IMR-90 (cell line): Measurements from ENCODE around the gene YBX1. TPM values are rescaled to one million over a fixed set of nuclear protein-coding genes. Genes with fewer than 3 reads are reported as not detected.

ENCODE experiments used
- ATAC-seq: fragments of 200-7000 bp; cut with Tn5 transposase; 2 replicates; pipeline ENCODE4 v1.9.1; 2020; ENCODE audit warnings: low read depth, mild to moderate bottlenecking, moderate library complexity
- BruUV-seq: library from RNA; stranded (reverse); fragments of 400-500 nt; replicated peaks from 2 replicates; lab custom pipeline; 2021; lab: Mats Ljungman, UMichigan
- CTCF ChIA-PET: fragments of 300-600 bp; formaldehyde crosslinking; extraction: SDS; loops from one replicate; lab custom pipeline; 2021; ENCODE audit warnings: antibody characterized with exemption; lab: Yijun Ruan, JAX
- POLR2A ChIA-PET: fragments of 300-600 bp; sonication (Branson Sonifier 250); formaldehyde crosslinking; loops from one replicate; lab custom pipeline; 2022; ENCODE audit warnings: antibody characterized with exemption; ENCODE audit not compliant: unreplicated experiment; lab: Charles Lee
- DNase-seq: peaks from one replicate; pipeline ENCODE4 v3.0.0; 2013
- H2AFZ ChIP-seq: replicated peaks from 2 replicates; pipeline ENCODE3; 2013; ENCODE audit warnings: low read length, mild to moderate bottlenecking; ENCODE audit not compliant: poor library complexity
- H2AK5ac ChIP-seq: 2 replicates; pipeline ENCODE4 v1.6.1; 2013; ENCODE audit warnings: low read depth, low read length, inconsistent platforms
- H2AK9ac ChIP-seq: replicated peaks from 2 replicates; pipeline ENCODE3; 2013; ENCODE audit warnings: mild to moderate bottlenecking, low read depth, low read length, moderate library complexity; ENCODE audit not compliant: poor library complexity
- H2BK120ac ChIP-seq: 2 replicates; pipeline ENCODE4 v1.6.1; 2013; ENCODE audit warnings: low read depth, low read length, inconsistent platforms
- H2BK15ac ChIP-seq: 3 replicates; pipeline ENCODE4 v1.6.1; 2013; ENCODE audit warnings: low read depth, low read length, inconsistent platforms
- H2BK20ac ChIP-seq: 2 replicates; pipeline ENCODE4 v1.6.1; 2013; ENCODE audit warnings: low read depth, mild to moderate bottlenecking, inconsistent platforms, low read length, moderate library complexity
- H2BK5ac ChIP-seq: 2 replicates; pipeline ENCODE4 v1.6.1; 2013; ENCODE audit warnings: mild to moderate bottlenecking, low read depth, low read length, inconsistent platforms; ENCODE audit not compliant: poor library complexity, severe bottlenecking
- H3K14ac ChIP-seq: replicated peaks from 2 replicates; pipeline ENCODE4 v1.6.1; 2013; ENCODE audit warnings: low read depth, low read length, inconsistent platforms
- H3K18ac ChIP-seq: 2 replicates; pipeline ENCODE4 v1.6.1; 2013; ENCODE audit warnings: low read depth, low read length, control low read depth
- H3K23ac ChIP-seq: 2 replicates; pipeline ENCODE4 v1.6.1; 2013; ENCODE audit warnings: low read depth, low read length, inconsistent platforms
- H3K27ac ChIP-seq: 2 replicates; pipeline ENCODE4 v1.5.1; 2013; ENCODE audit warnings: mild to moderate bottlenecking, control low read depth, low read length; ENCODE audit not compliant: insufficient read depth
- H3K27me3 ChIP-seq: 2 replicates; pipeline ENCODE4 v1.6.1; 2013; ENCODE audit warnings: low read length; ENCODE audit not compliant: control insufficient read depth, insufficient read depth
- H3K36me3 ChIP-seq: 2 replicates; pipeline ENCODE4 v1.6.1; 2013; ENCODE audit warnings: low read length, mixed read lengths; ENCODE audit not compliant: control insufficient read depth, insufficient read depth
- H3K4ac ChIP-seq: 2 replicates; pipeline ENCODE4 v1.6.1; 2013; ENCODE audit warnings: low read depth, low read length, inconsistent platforms
- H3K4me1 ChIP-seq: 2 replicates; pipeline ENCODE4 v1.6.1; 2013; ENCODE audit warnings: low read length, mixed read lengths; ENCODE audit not compliant: control insufficient read depth, insufficient read depth
- H3K4me2 ChIP-seq: 2 replicates; pipeline ENCODE4 v1.6.1; 2013; ENCODE audit warnings: low read depth, mild to moderate bottlenecking, control low read depth, low read length, moderate library complexity
- H3K4me3 ChIP-seq: 2 replicates; pipeline ENCODE4 v1.5.1; 2013; ENCODE audit warnings: low read depth, mild to moderate bottlenecking, control low read depth, low read length, moderate library complexity; ENCODE audit not compliant: insufficient read depth
- H3K56ac ChIP-seq: 2 replicates; pipeline ENCODE4 v1.6.1; 2013; ENCODE audit warnings: low read length, inconsistent platforms; ENCODE audit not compliant: insufficient read depth; ENCODE audit errors: extremely low read depth
- H3K79me1 ChIP-seq, 2 experiments: 2 replicates each; pipeline ENCODE4 v1.6.1; 2013; ENCODE audit warnings: low read length in 2 of 2, inconsistent platforms in 1 of 2, low read depth in 1 of 2
- H3K9ac ChIP-seq: 2 replicates; pipeline ENCODE4 v1.6.1; 2013; ENCODE audit warnings: low read depth, low read length, control low read depth
- H3K9me1 ChIP-seq: 2 replicates; pipeline ENCODE4 v1.6.1; 2013; ENCODE audit warnings: low read length, inconsistent platforms; ENCODE audit not compliant: insufficient read depth
- H3K9me3 ChIP-seq: 2 replicates; pipeline ENCODE4 v1.6.1; 2013; ENCODE audit warnings: low read length; ENCODE audit not compliant: control insufficient read depth, insufficient read depth
- H4K20me1 ChIP-seq: 2 replicates; pipeline ENCODE4 v1.6.1; 2013; ENCODE audit warnings: low read length, inconsistent platforms; ENCODE audit not compliant: insufficient read depth
- H4K5ac ChIP-seq: 2 replicates; pipeline ENCODE4 v1.6.1; 2013; ENCODE audit warnings: mild to moderate bottlenecking, low read depth, low read length, control low read depth
- H4K8ac ChIP-seq, 2 experiments: 2 replicates each; pipeline ENCODE4 v1.6.1; 2013; ENCODE audit warnings: low read depth in 2 of 2, low read length in 2 of 2, control low read depth in 1 of 2, inconsistent platforms in 1 of 2
- H4K91ac ChIP-seq: 2 replicates; pipeline ENCODE4 v1.6.1; 2013; ENCODE audit warnings: low read depth, low read length, inconsistent platforms; ENCODE audit not compliant: insufficient read depth
- BHLHE40 ChIP-seq: fragments of 150-350 bp; IDR thresholded peaks from 2 replicates; pipeline ENCODE4 v1.6.1; 2016; ENCODE audit warnings: mild to moderate bottlenecking, low read depth, low read length
- CEBPB ChIP-seq: IDR thresholded peaks from 2 replicates; pipeline ENCODE4 v1.6.1; 2012; ENCODE audit warnings: low read depth, low read length, improper control_type of control experiment
- CHD1 ChIP-seq: IDR thresholded peaks from 2 replicates; pipeline ENCODE4 v1.6.1; 2012; ENCODE audit warnings: low read depth, low read length, improper control_type of control experiment
- FOS ChIP-seq: fragments of 150-350 bp; IDR thresholded peaks from 2 replicates; pipeline ENCODE4 v1.6.1; 2016; ENCODE audit warnings: low read depth, low read length
- MXI1 ChIP-seq: IDR thresholded peaks from 2 replicates; pipeline ENCODE4 v1.6.1; 2012; ENCODE audit warnings: low read depth, mild to moderate bottlenecking, low read length, moderate library complexity, borderline replicate concordance
- NFE2L2 ChIP-seq: fragments of 150-350 bp; IDR thresholded peaks from 2 replicates; pipeline ENCODE4 v1.6.1; 2016; ENCODE audit warnings: low read depth, mild to moderate bottlenecking, low read length
- POLR2A ChIP-seq: IDR thresholded peaks from 2 replicates; pipeline ENCODE4 v1.6.1; 2012; ENCODE audit warnings: mild to moderate bottlenecking, low read depth, low read length
- RAD21 ChIP-seq: IDR thresholded peaks from 2 replicates; pipeline ENCODE4 v1.6.1; 2012; ENCODE audit warnings: low read length, improper control_type of control experiment
- RCOR1 ChIP-seq: IDR thresholded peaks from 2 replicates; pipeline ENCODE4 v1.6.1; 2012; ENCODE audit warnings: mild to moderate bottlenecking, low read length, improper control_type of control experiment; ENCODE audit not compliant: insufficient replicate concordance
- SMC3 ChIP-seq: fragments of 150-350 bp; IDR thresholded peaks from 2 replicates; pipeline ENCODE4 v1.6.1; 2016; ENCODE audit warnings: low read depth, mild to moderate bottlenecking, antibody characterized with exemption, low read length, moderate library complexity
- WGBS, 2 experiments: methylation state at CpG; one replicate each; pipeline versions ENCODE4 v1.1.5 to v1.1.7; 2013; ENCODE audit warnings: missing lambda C conversion rate in 2 of 2; ENCODE audit not compliant: insufficient read length in 1 of 2; ENCODE audit errors: extremely low coverage in 2 of 2; 5-methylcytosine and 5-hydroxymethylcytosine counted together
- dilution Hi-C: fragments of 300-500 bp; cut with HindIII; formaldehyde crosslinking; loops from one replicate; pipeline ENCODE4 v1.14.3; 2018; ENCODE audit warnings: low sequenced_read_pairs; ENCODE audit not compliant: unreplicated experiment
- in situ Hi-C: fragments of 300-500 bp; cut with MboI; formaldehyde crosslinking; loops from 3 replicates; pipeline ENCODE4 v1.14.3; 2019; ENCODE audit warnings: low sequenced_read_pairs, inconsistent platforms, mixed read lengths
- intact Hi-C: fragments of 100-400 bp; cut with micrococcal nuclease; formaldehyde crosslinking; loops from 2 replicates; pipeline ENCODE4 v1.10.0; 2022
- polyA plus RNA-seq, 3 experiments: library from polyadenylated mRNA; depleted of rRNA; stranded (reverse); fragments of >200 nt; gene quantifications; 2 replicates each; pipeline ENCODE4 v1.2.3, GENCODE V29; 2012; ENCODE audit warnings: low replicate concordance in 1 of 3
- total RNA-seq: library from RNA; depleted of rRNA; stranded (reverse); fragments of >200 nt; gene quantifications from 2 replicates; pipeline ENCODE4 v1.2.3, GENCODE V29; 2012
- TF ChIP-seq, protein P1 (sequence below): conservative IDR thresholded peaks from 2 replicates; pipeline ENCODE4 v1.5.1; 2012; ENCODE audit warnings: mild to moderate bottlenecking, low read depth, low read length, improper control_type of control experiment
- TF ChIP-seq, protein P2 (sequence below): fragments of 150-350 bp; IDR thresholded peaks from 2 replicates; pipeline ENCODE4 v1.6.1; 2016; ENCODE audit warnings: low read depth, mild to moderate bottlenecking, low read length, moderate library complexity, borderline replicate concordance

Gene YBX1
- total and polyA plus RNA-seq, 2 of the 4 experiments (the other 2 are of a cell fraction), result 605 to 843 TPM

DNA sequence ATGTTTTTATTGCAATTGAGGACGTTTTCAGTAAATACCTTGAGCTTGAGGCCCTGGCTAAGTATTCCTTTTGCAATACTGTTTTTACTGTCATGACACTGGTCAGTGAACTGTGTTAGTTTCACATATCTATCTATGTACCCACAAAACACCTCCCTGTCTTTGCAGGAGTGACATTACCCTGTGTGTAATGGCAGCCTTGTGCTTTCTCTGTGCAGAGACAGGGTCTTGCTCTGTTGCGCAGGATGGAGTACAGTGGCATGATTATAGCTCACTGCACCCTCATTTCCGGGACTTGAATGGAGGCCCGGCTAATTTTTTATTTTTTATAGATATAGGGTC is 8.9 kb downstream of the YBX1 start:
- H3K27me3 ChIP-seq, result no peaks in the 10 kb centered on the region
- TF ChIP-seq MXI1 (no peak), RCOR1 (no peak), CHD1 (no peak), POLR2A (no peak), RAD21 (no peak), FOS (no peak), BHLHE40 (no peak), CEBPB (no peak), NFE2L2 (no peak), SMC3 (no peak)
- TF ChIP-seq, protein P1, sequence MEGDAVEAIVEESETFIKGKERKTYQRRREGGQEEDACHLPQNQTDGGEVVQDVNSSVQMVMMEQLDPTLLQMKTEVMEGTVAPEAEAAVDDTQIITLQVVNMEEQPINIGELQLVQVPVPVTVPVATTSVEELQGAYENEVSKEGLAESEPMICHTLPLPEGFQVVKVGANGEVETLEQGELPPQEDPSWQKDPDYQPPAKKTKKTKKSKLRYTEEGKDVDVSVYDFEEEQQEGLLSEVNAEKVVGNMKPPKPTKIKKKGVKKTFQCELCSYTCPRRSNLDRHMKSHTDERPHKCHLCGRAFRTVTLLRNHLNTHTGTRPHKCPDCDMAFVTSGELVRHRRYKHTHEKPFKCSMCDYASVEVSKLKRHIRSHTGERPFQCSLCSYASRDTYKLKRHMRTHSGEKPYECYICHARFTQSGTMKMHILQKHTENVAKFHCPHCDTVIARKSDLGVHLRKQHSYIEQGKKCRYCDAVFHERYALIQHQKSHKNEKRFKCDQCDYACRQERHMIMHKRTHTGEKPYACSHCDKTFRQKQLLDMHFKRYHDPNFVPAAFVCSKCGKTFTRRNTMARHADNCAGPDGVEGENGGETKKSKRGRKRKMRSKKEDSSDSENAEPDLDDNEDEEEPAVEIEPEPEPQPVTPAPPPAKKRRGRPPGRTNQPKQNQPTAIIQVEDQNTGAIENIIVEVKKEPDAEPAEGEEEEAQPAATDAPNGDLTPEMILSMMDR, result no peak
- TF ChIP-seq, protein P2, sequence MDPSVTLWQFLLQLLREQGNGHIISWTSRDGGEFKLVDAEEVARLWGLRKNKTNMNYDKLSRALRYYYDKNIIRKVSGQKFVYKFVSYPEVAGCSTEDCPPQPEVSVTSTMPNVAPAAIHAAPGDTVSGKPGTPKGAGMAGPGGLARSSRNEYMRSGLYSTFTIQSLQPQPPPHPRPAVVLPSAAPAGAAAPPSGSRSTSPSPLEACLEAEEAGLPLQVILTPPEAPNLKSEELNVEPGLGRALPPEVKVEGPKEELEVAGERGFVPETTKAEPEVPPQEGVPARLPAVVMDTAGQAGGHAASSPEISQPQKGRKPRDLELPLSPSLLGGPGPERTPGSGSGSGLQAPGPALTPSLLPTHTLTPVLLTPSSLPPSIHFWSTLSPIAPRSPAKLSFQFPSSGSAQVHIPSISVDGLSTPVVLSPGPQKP, result no peak
- H2BK20ac ChIP-seq, result no peak overlapping the region
- no peak overlapping the region for H3K4me3 ChIP-seq
- no peak for ATAC-seq
- no peak overlapping the region for H4K8ac ChIP-seq
- H4K91ac ChIP-seq, result no peak overlapping the region
- H3K9me3 ChIP-seq, result no peaks in the 10 kb centered on the region
- H3K9me1 ChIP-seq, result peaks cover 15% of the 10 kb centered on the region
- no peak overlapping the region for H3K4ac ChIP-seq
- no peak overlapping the region for H3K9ac ChIP-seq
- no peak overlapping the region; the same call in 1 of the 2 replicates for H3K4me2 ChIP-seq
- no peak overlapping the region for H2AFZ ChIP-seq
- no peak overlapping the region for H2BK15ac ChIP-seq
- no peak overlapping the region for H3K27ac ChIP-seq
- peaks cover 20% of the 10 kb centered on the region for H3K4me1 ChIP-seq
- no peak overlapping the region for H2AK5ac ChIP-seq
- H3K79me1 ChIP-seq, result peaks cover 7 to 30% of the 10 kb centered on the region in 2 experiments
- BruUV-seq, result no TSS peak
- in situ Hi-C loops, result no loop called here
- no peak overlapping the region for H3K23ac ChIP-seq
- no peak overlapping the region for H4K5ac ChIP-seq
- H2AK9ac ChIP-seq, result no peak overlapping the region
- peaks cover 10% of the 10 kb centered on the region for H3K36me3 ChIP-seq
- no peak overlapping the region for H2BK120ac ChIP-seq
- H3K18ac ChIP-seq, result no peak overlapping the region
- dilution Hi-C loops, result no loop called here
- no peak overlapping the region for H3K56ac ChIP-seq
- DNase-seq, result no peak
- no peak overlapping the region for H2BK5ac ChIP-seq
- intact Hi-C loops, result no loop called here
- H4K20me1 ChIP-seq, result peaks cover 86% of the 10 kb centered on the region
- WGBS, 2 experiments, result no CpG with 5 or more reads among the region's 4 CpGs
- CTCF ChIA-PET, result interaction anchor here (0.9 to 1.5 kb wide), 3 partner anchors 10 to 207 kb away, joined by 3 to 4 read pairs (median 3); no protein-coding TSS in a partner anchor
- no peak overlapping the region for H3K14ac ChIP-seq
- POLR2A ChIA-PET, result no interaction called here
